Gastroesophageal sphincter (tissue), 3 donors: ENCODE measurements around the gene SESTD1.

ENCODE experiments used
- POLR2A ChIP-seq, 2 donors: fragments of 450-650 bp; IDR thresholded peaks; one replicate each; pipeline ENCODE4 v1.6.1; 2017; ENCODE audit warnings: antibody characterized with exemption in 2 of 2, mild to moderate bottlenecking in 2 of 2, moderate library complexity in 1 of 2
- TF ChIP-seq, protein P1 (sequence below), 4 experiments: fragments of 200-600 bp in 2 of 4; fragments of 450-650 bp in 2 of 4; sonication (generic) in 1 of 4; IDR thresholded peaks; one replicate each; pipeline ENCODE4 v1.5.1; 2017 to 2019; ENCODE audit warnings: antibody characterized with exemption in 4 of 4, mild to moderate bottlenecking in 2 of 4, moderate library complexity in 2 of 4

DNA sequence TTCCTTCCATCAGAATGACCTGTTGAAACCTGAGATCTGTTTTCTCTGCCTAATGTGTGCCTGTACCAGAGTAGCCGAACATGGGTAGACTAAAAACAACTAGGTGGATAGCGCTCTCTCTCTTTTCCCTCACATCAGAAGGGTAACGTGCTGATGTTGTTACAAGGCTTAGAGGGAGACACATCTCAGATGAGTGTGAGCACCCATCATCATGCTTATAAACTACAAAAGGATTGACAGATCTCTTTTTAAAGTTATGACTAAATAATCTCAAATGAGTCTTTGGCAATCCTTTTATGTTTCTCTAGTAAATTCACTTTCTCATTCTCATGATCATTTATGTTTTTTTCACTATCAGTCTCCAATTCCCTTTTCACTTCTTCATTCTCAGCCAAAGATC, 139.2 kb downstream of the SESTD1 start:
- TF ChIP-seq POLR2A (IDR thresholded peaks at IDR 0.05): no peak
- TF ChIP-seq, protein P1, sequence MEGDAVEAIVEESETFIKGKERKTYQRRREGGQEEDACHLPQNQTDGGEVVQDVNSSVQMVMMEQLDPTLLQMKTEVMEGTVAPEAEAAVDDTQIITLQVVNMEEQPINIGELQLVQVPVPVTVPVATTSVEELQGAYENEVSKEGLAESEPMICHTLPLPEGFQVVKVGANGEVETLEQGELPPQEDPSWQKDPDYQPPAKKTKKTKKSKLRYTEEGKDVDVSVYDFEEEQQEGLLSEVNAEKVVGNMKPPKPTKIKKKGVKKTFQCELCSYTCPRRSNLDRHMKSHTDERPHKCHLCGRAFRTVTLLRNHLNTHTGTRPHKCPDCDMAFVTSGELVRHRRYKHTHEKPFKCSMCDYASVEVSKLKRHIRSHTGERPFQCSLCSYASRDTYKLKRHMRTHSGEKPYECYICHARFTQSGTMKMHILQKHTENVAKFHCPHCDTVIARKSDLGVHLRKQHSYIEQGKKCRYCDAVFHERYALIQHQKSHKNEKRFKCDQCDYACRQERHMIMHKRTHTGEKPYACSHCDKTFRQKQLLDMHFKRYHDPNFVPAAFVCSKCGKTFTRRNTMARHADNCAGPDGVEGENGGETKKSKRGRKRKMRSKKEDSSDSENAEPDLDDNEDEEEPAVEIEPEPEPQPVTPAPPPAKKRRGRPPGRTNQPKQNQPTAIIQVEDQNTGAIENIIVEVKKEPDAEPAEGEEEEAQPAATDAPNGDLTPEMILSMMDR (IDR thresholded peaks at IDR 0.05): no peak
